SK-N-DZ (cell line): ENCODE data around the gene LRIT3. TPM values are rescaled to one million over a fixed set of nuclear protein-coding genes. Genes with fewer than 3 reads are reported as not detected.

ENCODE experiments used
- DNase-seq: peaks from one replicate; pipeline ENCODE4 v3.0.0-alpha.2; 2015; ENCODE audit warnings: low spot score
- polyA plus RNA-seq, 2 experiments: library from polyadenylated mRNA; depleted of rRNA; stranded (reverse); fragments of >200 nt; gene quantifications; 2 replicates each; pipeline ENCODE4 v1.2.3, GENCODE V29; 2014

Gene LRIT3, protein sequence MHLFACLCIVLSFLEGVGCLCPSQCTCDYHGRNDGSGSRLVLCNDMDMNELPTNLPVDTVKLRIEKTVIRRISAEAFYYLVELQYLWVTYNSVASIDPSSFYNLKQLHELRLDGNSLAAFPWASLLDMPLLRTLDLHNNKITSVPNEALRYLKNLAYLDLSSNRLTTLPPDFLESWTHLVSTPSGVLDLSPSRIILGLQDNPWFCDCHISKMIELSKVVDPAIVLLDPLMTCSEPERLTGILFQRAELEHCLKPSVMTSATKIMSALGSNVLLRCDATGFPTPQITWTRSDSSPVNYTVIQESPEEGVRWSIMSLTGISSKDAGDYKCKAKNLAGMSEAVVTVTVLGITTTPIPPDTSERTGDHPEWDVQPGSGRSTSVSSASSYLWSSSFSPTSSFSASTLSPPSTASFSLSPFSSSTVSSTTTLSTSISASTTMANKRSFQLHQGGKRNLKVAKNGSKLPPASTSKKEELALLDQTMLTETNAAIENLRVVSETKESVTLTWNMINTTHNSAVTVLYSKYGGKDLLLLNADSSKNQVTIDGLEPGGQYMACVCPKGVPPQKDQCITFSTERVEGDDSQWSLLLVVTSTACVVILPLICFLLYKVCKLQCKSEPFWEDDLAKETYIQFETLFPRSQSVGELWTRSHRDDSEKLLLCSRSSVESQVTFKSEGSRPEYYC
- not detected in 2 replicates for polyA plus RNA-seq (2014; cell fraction: cytosol; rRNA removed)
- 0.07 and 0.66 TPM in 2 replicates for polyA plus RNA-seq (2014; cell fraction: nucleus; rRNA removed)

- DNase-seq: no peak
These were observed at the start of gene LRIT3 for GRCh38 chr4:109847896-109848442. TSS of gene LRIT3 (plus strand) at chr4:109848107. CDS start at chr4:109848202, 95 bp downstream.

- no peak for DNase-seq
These were observed 49.0 kb upstream of the LRIT3 start for GRCh38 chr4:109798866-109799265.

GRCh38 chr4:109801099-109801789 lies 46.7 kb upstream of the LRIT3 start:
- DNase-seq: no peak

- DNase-seq: no peak
These were observed 46.0 kb upstream of the LRIT3 start, which contains the start of gene CFI for GRCh38 chr4:109801895-109802319. TSS of gene CFI (minus strand) at chr4:109801999. CDS start at chr4:109801971, 28 bp downstream.

DNA sequence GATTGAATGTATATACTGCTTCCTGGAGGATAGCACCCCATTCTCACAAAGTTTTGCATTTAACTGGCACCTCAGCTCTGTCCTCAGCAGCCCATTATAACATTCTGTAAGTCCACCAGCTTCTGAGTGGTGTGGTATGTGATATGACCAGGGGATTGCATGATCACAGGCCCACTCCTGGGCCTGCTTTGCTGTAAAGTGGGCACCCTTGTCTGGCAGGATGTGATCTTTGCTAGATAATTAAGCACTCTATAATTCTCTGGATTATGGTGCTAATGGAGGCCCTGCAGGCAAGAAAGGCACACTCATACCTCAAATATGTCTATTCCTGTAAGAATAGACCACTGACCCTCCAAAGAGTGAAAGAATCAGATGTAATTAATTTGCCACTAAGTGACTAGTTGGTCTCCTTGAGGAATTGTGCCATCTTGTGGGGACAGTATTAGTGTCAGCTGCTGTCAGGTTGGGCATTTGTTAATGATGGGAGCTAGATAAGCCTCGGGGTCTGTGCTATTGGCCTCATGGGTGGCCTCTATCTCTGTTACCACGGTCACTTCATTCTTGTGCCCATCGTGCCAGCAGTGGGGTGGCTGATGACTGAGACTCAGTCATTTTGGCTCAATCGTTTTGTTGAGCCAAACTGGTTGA lies 43.9 kb upstream of the LRIT3 start:
- DNase-seq: peak; percentile 28

DNA sequence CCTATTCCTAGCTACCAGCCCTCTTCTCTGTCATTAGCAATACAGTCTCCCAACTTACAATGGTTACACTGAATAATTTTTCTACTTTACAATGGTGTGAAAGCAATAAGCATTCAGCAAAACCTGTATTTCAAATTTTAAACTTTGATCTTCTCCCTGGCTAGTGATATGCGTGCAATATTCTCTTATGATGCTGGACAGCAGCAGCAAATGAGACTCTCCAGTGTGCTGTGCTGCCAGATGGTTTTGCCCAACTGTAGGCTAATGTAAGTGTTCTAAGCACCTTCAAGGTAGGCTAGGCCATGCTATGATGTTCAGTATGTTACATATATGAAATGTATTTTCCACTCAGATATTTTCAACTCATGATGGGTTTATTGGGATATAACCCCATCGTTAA lies 38.3 kb upstream of the LRIT3 start:
- DNase-seq: no peak

DNA sequence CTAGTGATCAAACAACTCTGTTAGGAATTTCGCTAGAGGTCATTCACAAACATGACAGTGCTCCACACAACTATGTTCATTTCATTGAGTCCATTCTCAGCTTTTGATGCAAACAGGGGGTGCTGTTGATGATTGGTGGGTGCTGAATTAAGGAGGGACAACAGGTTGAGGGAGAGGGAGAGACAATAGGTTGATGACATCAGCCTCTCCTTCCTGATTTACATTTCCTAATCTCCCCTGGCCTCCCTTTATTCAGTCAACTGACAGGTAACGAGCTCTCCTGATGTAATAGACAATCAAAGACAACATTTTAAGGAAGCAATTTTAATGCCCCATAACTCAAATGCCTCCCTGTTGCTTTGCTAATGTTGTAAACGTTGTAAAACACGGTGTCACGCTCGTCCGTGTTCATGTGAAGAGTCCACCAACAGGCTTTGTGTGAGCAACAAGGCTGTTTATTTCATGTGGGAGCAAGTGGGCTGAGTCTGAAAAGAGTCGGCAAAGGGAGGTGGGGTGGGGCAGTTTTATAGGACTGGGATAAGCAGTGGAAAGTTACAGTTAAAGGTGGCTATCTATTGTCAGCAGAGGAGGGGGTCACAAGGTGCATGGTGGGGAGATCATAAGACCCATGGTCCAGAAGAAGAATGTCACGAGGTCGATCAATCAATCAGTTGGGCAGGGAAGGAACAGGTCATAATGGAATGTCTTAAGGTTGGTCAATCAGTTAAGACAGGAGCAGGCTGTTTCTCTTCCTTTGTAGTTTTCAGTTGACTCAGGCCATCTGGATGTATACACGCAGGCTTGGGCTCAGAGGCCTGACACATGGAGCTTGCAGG lies 37.1 kb upstream of the LRIT3 start:
- no peak for DNase-seq

DNA sequence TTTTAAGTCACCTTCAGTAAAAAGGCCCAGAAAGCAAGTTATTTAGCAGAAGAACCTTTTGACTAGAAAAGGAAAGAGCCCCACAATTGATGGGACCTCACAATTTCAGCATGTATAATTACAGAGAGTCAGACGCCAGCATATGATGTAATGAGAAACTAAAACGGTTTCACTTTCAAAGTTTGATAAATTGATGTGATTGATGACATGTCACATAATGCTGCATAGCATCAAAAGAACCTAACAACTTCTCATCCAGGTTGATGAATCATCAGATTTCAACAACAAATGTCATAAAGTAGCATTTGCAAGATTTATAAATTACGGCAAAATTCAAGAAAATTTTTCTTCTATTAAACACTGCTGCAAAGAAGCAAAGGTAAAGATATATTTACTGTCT lies 36.2 kb upstream of the LRIT3 start:
- no peak for DNase-seq

DNA sequence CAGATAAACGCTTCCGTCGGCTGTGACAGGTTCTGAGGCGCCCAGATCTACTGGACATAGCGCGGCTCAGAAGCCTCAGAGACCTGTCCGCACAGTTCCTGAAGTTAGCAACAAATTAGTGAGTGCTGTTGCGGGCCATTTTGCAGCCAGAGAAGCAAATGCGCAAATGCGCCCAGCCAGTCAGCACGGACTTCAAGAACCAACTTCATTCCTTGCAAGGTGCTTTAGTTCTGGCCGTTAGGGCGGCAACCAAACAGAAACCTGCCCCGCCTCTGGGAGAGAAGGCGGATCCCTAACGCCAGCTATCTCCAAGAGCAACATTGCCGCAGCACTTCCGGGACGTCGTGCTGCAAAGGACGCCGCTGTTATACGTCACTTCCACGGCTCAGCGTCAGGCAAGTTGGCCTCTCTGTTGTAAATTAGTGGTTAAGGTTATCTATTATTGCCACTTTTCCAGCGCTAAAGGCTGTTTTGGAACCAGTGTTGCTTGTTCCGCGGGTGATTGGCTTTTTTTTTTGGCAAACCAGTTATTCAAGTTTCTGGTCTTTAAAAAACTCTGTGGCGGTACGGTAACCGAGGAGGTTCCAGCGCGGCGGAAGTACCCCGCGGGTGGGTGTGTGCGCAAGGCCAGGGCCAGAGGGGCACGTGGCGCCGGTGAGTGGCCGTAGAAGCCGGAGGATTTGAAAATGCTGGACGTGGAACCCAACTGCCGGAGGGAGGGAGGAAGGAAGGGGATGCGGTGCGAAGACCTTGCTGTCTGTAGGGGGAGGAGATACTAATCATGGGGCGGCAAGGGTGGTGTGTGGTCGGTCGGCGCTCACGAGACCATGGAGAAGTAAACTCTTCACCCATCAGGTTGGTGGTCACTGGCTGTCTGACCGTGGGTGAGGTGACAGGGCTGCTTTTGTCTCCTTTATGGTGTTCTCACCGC lies 32.5 kb upstream of the LRIT3 start, which contains the start of gene GAR1:
GAR1 (plus strand) TSS at position 612 of the 931 bp plus-strand sequence. CDS start 403 bp downstream, outside the sequence.
- peak; percentile 91 for DNase-seq

DNA sequence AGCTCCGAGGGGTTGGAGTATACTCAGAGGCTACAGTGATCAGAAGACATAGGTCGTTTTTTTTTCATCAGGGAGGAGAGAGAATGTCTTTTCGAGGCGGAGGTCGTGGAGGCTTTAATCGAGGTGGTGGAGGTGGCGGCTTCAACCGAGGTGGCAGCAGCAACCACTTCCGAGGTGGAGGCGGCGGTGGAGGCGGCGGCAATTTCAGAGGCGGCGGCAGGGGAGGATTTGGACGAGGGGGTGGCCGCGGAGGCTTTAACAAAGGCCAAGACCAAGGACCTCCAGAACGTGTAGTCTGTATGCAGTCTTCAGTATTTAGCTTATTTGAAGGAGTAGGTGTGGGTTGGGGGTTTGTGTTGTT lies 31.8 kb upstream of the LRIT3 start:
- DNase-seq: no peak

DNA sequence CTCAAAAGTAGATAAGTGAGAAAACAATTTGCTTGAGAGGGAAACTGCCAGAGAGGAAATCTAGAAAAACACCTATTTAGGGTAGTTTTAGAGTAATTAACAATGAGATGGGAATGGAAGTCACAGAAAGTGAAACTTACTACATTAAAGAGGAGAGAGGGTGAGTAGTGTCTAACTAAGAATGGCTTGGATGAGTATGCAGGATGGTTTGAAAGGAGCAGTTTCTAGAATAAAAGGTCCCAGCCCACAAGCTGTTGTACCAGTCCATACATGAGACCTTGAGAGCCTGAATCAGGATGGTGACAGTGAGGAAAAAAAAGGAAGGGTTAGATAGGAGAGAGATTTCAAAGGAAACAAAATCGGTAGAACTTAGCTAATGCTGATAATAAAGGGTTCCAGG lies 31.0 kb upstream of the LRIT3 start:
- DNase-seq: no peak

DNA sequence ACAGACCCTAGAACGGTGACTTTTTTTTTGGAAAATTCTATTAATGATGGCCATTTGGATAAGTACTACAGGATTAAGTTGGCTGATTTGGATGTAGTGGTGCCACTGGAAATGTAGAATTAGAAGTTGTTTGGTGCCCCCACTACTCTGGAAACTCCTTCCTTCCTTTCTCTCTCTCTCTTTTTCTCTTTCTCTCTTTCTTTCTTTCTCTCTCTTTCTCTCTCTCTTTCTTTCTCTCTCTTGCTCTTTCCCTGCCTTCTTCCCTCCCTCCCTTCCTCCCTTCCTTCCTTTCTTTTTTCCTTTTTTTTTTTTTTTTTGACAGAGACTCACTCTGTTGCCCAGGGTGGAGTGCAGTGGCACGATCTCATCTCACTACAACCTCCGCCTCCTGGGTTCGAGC lies 29.6 kb upstream of the LRIT3 start:
- no peak for DNase-seq

DNA sequence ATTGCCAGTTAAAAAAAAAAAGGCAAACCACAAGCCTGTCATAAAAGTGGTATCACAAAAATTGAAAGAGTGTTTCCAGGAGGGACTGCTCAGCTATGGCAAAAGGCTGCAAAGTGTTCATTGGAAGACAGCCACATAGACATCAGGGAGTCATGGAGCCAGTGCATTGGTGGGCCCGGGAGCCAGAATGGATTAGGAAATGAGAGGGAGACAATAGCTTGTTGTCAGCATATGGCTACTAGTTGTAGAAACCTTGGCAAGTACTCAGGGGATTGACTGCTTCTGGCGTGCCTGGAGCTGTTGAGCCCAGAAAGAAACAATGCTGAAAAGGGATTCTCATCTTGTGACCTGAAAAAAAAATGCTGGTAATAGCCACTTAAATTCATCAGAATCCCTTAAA lies 27.3 kb upstream of the LRIT3 start:
- DNase-seq: no peak

DNA sequence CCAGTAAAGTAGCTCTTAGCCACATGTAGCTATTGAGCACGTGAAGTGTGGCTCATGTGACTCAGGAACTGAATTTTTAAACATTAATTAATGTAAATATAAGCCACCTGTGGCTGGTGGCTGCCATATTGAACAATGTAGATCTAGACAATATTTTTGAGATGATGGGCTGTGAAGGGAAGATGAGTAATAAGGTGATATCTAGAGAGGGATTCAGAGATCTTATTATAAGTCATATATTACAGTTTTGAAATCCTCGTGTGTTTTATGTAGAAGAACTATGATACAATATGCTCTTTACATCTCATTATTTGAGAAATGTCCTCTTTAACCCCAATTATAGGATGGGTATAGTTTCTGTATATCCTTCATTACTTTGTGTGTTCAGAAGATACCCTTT lies 26.7 kb upstream of the LRIT3 start:
- no peak for DNase-seq

- DNase-seq: no peak
These were observed 21.2 kb upstream of the LRIT3 start for GRCh38 chr4:109826719-109827118.

DNA sequence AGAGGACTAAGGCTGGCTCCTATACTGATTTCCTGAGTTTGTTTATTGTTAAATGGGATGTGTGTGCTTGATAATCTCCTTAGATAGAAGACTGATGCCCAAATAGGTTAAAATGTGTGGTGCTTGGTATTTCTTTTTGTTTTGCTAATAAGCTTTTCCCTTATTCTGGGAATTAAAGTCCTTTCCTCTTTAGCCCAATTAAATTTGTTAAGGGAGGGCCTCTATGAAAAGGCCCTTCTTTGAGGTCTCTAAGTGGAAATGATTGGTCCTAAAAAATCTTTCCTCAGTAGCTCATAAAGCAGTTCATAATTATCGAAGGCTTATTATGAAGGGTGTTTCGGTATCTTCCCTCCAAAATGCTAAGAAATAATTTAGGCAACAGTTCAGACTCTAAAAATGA lies 20.2 kb upstream of the LRIT3 start, which contains the start of gene RRH:
RRH (plus strand) TSS at position 301 of the 400 bp plus-strand sequence; CDS start at position 357, 56 bp downstream.
- no peak for DNase-seq

- no peak for DNase-seq
These were observed 14.2 kb upstream of the LRIT3 start for GRCh38 chr4:109833756-109834155.

DNA sequence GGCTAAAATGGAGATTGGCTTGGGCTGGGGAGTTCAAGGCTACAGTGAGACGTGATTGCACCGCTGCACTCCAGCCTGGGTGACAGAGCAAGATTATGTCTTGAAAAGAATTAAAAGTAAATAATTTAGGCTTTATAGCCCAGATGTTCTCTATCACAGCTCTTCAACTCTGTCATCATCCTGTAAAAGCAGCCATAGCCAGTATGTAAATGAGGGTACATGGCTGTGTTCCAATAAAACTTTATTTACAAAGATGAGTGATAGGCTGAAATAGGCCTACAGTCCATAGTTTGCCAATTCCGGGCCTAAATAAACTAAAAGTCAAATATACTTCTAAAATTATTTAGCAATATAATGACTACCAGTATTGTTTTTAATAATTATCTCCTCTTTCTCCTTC lies 10.9 kb upstream of the LRIT3 start:
- DNase-seq: no peak
